Activated naive CD4-positive, alpha-beta T cell treated with anti-CD3 and anti-CD28 coated beads, Interleukin-2, amount 50 U/mL, for 72 hours (primary cell): ENCODE measurements around the gene ABCA12. TPM values are rescaled to one million over a fixed set of nuclear protein-coding genes. Genes with fewer than 3 reads are reported as not detected.

Experiments used
- ATAC-seq, 2 donors: fragments of 150-1000 bp; cut with Tn5 transposase; 2 replicates each; pipeline ENCODE4 v1.10.0; 2021; ENCODE audit warnings: mild to moderate bottlenecking in 2 of 2, moderate library complexity in 2 of 2
- DNase-seq, 2 donors: peaks; one replicate each; pipeline ENCODE4 v3.0.0; 2021 to 2022; ENCODE audit warnings: low spot score in 2 of 2
- H3K27ac Mint-ChIP-seq, 2 donors: one replicate each; pipeline ENCODE4 v1.8.0; 2022; ENCODE audit warnings: mild to moderate bottlenecking in 2 of 2, mixed read lengths in 2 of 2
- H3K36me3 Mint-ChIP-seq, 2 donors: one replicate each; pipeline ENCODE4 v1.8.0; 2022; ENCODE audit warnings: mixed read lengths in 2 of 2
- H3K9me3 Mint-ChIP-seq, 2 donors: one replicate each; pipeline ENCODE4 v1.8.0; 2022; ENCODE audit warnings: mixed read lengths in 2 of 2
- total RNA-seq, 2 donors: library from RNA; stranded (reverse); gene quantifications; one replicate each; pipeline ENCODE4 v1.2.3, GENCODE V29; 2022

The ABCA12 gene
- total RNA-seq, 2 donors from 2014 or later, result not detected

DNA sequence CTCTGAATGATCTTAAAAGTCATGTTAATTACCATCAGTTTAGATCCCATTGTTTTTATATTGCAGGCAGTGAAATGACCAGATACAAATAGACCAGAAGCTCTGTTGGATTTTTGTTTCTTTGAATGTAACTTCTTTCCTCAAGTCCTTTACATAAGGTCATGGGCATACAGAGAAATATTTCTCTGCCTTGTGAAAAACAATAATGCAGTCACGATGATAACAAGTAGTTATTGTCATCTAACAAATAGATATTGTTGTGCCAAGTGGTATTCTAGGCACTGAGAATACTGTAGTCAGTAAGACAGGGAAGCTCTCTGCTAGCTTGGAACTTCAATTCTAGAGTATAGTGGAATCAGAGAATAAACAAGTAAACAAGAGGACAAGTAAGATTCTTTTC, 234.2 kb downstream of the ABCA12 start:
- Mint-ChIP-seq H3K9me3 (no peaks in the 10 kb centered on the region), H3K27ac (no peak overlapping the region), H3K36me3 (no peaks in the 10 kb centered on the region)
- ATAC-seq, result no peak
- no peak for DNase-seq

DNA sequence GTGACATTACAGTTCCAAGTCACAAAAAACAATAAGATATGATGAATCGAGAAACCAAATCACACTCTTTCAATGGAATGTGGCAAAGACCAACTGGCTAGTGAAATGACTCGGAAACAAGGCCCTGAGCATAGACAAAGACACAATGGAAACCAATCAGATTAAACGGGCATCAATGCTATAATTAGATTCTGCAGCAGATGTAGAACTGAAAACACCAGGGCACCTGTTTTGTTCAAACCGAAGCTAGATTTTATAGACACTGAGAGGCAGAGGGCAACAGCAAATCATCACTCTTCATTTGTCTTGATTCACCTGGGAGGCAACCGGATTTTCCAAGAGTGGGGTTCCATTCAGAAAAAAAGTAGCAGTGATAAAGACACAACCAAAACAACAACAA, 236.1 kb downstream of the ABCA12 start:
- H3K9me3 Mint-ChIP-seq, result no peaks in the 10 kb centered on the region
- no peaks in the 10 kb centered on the region for H3K36me3 Mint-ChIP-seq
- ATAC-seq (no peak), DNase-seq (no peak)
- H3K27ac Mint-ChIP-seq, result no peak overlapping the region

DNA sequence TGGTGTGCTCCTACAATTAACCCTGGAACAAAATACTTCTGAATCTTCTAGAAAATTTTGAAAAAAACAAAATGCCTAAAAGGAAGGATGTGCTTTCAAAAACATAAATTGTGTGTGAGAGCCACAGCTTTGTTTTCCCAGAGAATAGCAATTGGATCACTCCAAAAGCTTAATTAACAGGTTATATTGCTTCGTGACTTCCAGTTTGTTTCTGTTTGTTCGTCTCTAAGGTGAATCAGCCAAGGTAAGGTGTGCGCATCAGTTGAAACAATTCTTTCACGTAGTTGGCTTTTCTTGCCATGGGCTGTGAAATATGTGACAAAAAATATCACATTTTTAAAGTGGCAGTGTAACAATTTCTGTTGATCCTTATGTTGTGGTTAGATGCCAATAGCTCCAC, 238.7 kb downstream of the ABCA12 start:
- no peaks in the 10 kb centered on the region for H3K36me3 Mint-ChIP-seq
- no peak overlapping the region for H3K27ac Mint-ChIP-seq
- no peak for DNase-seq
- ATAC-seq, result no peak
- H3K9me3 Mint-ChIP-seq, result no peaks in the 10 kb centered on the region

DNA sequence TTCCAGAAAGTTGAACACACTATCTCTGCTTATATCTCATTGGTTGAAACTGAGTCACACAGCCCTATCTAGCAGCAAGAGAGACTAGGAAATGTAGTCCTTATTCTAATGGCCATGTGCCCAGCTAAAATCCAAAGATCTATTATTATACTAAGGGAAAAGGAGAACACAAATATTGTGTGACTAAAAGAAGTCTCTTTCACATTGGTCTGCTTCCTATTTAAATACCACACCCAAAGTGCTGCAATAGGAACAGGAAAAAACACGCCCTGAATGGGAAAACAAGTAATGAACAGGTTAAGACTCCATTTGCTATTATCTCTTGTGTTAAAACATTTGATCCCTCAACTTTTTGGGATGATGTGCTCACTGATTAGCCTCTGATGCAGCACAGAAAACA, 242.2 kb downstream of the ABCA12 start:
- Mint-ChIP-seq H3K36me3 (no peaks in the 10 kb centered on the region), H3K9me3 (no peaks in the 10 kb centered on the region), H3K27ac (no peak overlapping the region)
- DNase-seq (no peak), ATAC-seq (no peak)

DNA sequence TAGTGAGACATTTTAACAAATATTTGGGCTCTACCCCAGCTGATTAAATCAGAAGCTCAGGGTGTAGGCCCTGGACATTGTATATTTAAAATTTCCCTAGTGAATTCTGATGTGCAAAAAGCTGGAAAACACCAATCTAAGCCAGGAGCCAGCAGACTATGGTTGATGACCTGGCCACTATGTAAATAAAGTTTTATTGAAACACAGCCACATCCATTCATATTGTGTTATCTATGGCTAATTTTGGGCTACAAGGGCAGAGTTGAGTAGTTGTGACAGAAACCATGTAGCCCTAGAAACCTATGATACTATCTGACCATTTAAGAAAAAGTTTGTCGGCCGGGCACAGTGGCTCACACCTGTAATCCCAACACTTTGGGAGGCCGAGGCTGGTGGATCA, 243.0 kb downstream of the ABCA12 start:
- H3K9me3 Mint-ChIP-seq, result no peaks in the 10 kb centered on the region

DNA sequence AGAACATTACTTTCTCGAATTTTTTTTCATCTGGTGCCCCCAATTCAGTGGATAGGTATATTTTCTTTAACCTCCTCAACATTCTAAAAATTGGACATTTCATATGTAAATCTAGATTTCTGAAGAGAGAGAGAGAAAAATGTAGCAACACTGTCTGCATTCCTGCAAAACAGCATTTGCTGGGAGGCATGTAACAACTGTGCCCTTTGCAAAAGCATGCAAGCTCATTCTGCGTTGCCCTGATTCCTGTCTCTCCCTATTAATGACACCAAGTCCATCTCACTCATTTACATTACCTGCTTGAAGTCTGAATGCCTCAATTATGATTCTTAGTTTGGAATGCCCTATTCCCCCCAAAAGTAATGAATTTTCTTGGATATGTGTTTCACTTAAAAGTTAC, 249.1 kb downstream of the ABCA12 start:
- no peak overlapping the region for H3K27ac Mint-ChIP-seq
- ATAC-seq (no peak), DNase-seq (no peak)
- H3K9me3 Mint-ChIP-seq, result no peaks in the 10 kb centered on the region
- no peaks in the 10 kb centered on the region for H3K36me3 Mint-ChIP-seq

More for the DNA sequence above, 243.0 kb downstream of the ABCA12 start:
- Mint-ChIP-seq H3K36me3 (no peaks in the 10 kb centered on the region), H3K27ac (no peak overlapping the region)
- no peak for DNase-seq
- ATAC-seq, result no peak

DNA sequence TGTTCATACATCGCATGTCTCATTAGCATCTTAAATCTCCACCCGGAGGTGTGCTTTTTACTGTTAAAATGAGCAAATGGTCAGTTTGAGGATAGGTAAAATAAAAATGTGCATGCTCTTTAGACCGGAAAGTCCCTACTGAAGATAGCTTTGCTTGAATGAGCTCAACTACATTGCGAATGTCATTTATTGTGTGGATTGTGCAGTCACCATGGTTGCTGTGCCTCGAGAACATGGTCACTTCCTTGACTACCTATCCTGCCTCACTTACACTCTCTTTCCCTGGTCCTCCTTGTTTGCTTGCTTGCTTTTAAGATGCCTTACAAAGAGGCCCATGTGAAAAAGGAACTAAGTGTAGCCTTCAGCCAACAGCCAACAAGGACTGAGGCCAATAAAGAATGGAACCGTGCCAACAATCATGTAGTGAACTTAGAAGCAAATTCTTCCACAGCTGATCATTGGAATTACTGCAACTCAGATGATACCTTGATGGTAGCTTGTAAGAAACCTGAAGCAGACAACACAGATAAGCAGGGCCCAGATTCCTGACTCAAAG, 256.7 kb downstream of the ABCA12 start:
- ATAC-seq, result no peak
- DNase-seq, result no peak

More for the DNA sequence above, 256.7 kb downstream of the ABCA12 start:
- Mint-ChIP-seq H3K27ac (no peak overlapping the region), H3K9me3 (peaks cover 0 to 4% of the 10 kb centered on the region in 2 donors), H3K36me3 (no peaks in the 10 kb centered on the region)

Other genes with a start within 250 kb of the ABCA12 start
- 100 to 1,000 TPM; 193 to 232 TPM for gene ATIC, start 173.4 kb upstream of the ABCA12 start, total RNA-seq